ENCODE measurements around the gene RDX.

DNA sequence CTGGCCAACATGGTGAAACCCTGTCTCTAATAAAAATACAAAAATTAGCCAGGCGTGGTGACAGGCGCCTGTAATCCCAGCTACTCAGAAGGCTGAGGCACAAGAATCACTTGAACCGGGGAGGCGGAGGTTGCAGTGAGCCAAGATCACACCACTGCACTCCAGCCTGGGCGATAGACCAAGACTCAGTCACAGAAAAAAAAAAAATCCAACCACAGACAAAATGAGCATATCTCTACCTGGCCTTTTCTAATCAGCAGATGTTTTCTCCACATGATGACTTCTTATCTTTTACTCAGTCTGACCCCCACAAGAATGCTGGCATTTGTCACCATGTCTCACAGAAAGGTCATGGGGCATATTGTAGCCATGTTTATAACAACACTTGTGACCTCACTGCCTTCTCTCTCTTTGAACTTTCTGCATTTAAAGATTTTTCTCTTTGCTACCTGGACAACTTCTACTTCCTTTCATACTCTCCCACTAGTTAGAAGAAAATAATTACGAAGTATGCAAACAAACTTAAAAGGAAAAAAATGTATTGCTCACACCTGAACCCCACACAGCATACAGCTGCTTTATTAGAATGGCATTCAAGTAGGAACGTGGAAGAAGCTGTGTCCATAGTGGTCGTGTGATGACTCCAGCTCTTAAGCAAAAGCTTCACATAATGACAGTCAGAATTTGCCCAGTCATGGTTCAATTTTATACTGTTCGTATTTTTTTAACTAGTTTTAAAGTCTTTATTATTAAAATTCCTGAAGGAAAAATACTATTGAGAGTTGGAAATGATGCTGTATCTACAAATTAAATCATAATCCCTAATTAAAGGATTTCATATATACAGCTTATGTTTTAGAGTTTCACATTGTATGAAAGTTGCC lies 137.9 kb downstream of the RDX start:
- TF ChIP-seq POLR2A (IDR thresholded peaks at IDR 0.05; ENCODE audit: low read depth, low read length) (no peak), SMC3 (IDR thresholded peaks at IDR 0.05; ENCODE audit: low read depth, low read length) (no peak), FOS (IDR thresholded peaks at IDR 0.05; ENCODE audit: low read depth, low read length) (no peak)
- TF ChIP-seq, protein P1, sequence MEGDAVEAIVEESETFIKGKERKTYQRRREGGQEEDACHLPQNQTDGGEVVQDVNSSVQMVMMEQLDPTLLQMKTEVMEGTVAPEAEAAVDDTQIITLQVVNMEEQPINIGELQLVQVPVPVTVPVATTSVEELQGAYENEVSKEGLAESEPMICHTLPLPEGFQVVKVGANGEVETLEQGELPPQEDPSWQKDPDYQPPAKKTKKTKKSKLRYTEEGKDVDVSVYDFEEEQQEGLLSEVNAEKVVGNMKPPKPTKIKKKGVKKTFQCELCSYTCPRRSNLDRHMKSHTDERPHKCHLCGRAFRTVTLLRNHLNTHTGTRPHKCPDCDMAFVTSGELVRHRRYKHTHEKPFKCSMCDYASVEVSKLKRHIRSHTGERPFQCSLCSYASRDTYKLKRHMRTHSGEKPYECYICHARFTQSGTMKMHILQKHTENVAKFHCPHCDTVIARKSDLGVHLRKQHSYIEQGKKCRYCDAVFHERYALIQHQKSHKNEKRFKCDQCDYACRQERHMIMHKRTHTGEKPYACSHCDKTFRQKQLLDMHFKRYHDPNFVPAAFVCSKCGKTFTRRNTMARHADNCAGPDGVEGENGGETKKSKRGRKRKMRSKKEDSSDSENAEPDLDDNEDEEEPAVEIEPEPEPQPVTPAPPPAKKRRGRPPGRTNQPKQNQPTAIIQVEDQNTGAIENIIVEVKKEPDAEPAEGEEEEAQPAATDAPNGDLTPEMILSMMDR (conservative IDR thresholded peaks at IDR 0.05; ENCODE audit: low read depth, low read length), result no peak
